ENCODE data around the gene NACAD.
A peak's percentile ranks its signal among the peaks of the same experiment; 100 is the strongest.

The NACAD gene, protein sequence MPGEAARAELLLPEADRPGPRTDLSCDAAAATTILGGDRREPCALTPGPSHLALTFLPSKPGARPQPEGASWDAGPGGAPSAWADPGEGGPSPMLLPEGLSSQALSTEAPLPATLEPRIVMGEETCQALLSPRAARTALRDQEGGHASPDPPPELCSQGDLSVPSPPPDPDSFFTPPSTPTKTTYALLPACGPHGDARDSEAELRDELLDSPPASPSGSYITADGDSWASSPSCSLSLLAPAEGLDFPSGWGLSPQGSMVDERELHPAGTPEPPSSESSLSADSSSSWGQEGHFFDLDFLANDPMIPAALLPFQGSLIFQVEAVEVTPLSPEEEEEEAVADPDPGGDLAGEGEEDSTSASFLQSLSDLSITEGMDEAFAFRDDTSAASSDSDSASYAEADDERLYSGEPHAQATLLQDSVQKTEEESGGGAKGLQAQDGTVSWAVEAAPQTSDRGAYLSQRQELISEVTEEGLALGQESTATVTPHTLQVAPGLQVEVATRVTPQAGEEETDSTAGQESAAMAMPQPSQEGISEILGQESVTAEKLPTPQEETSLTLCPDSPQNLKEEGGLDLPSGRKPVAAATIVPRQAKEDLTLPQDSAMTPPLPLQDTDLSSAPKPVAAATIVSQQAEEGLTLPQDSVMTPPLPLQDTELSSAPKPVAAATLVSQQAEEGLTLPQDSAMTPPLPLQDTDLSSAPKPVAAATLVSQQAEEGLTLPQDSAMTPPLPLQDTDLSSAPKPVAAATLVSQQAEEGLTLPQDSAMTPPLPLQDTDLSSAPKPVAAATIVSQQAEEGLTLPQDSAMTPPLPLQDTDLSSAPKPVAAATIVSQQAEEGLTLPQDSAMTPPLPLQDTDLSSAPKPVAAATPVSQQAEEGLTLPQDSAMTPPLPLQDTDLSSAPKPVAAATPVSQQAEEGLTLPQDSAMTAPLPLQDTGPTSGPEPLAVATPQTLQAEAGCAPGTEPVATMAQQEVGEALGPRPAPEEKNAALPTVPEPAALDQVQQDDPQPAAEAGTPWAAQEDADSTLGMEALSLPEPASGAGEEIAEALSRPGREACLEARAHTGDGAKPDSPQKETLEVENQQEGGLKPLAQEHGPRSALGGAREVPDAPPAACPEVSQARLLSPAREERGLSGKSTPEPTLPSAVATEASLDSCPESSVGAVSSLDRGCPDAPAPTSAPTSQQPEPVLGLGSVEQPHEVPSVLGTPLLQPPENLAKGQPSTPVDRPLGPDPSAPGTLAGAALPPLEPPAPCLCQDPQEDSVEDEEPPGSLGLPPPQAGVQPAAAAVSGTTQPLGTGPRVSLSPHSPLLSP (N-terminal part only)

GRCh38 chr7:45088821-45089340 lies at the start of gene NACAD:
Gene NACAD (minus strand): TSS chr7:45088969. CDS start chr7:45088894, 75 bp downstream.
- DNase-seq (ENCODE audit: low spot score), result no peak

DNA sequence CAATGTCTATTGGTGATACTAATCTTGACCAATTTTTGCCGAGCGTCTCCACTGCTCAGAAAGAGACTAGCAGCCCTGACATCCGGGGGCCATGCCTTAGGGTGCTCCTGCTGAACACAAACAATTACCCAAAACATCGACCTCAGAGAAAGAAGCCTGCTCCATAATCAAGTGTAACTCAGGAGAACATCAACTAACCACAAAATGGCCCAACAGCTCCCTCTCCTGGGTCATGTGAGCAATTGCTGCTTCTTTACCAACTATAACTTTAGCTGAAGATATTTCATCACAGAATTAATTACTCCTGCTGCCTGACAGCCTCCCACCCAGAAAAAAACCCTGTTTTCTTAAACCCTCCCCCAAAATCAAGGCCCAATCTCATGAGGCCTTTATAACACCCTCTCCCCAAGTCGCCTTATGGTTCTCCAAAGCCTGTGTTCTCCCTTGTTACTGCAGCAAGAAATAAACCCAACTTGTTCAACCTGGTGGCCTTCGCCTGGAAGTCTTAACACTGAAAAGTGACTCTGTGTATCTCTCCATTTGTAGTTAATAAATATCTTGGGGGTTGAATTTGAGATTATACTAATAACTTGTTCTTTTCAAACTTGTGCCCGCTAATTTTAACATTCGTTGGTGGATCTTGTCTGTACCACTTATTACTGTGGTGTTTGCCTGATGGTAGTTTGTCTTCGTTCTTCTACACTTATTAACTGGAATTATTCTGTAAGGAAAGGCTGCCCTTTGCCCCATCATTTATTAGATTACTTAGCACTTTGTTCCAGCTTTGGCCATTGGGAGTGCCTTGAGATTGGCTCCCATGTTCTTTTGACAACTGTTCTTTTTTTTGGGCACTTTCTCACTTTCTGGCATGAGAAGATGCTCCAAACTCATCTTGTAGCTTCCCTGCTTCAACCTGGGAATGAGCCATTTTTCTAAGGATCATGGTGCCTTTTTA lies 47.6 kb upstream of the NACAD start:
- peak; percentile 96 for DNase-seq (ENCODE audit: low spot score)

DNA sequence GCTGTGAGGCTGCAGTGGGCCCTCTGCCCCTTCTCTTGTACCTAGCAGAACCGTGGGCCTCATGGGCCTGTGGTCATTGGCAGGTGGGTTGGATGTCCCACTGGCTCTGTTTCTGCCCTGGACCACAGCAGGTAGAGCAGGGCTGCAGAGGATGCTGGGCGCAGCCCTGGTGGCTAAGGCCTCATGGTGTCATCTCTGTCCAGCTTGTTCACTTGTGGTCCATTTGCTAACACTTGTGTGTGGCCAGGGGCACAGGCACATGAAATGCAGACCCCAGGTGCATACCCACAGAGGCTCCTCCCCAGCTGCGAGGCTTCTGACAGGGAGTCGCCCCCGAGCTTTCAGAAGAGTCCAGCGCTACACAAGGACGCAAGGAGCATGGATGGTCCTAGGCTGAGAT lies 45.1 kb upstream of the NACAD start:
- no peak for DNase-seq (ENCODE audit: low spot score)

DNA sequence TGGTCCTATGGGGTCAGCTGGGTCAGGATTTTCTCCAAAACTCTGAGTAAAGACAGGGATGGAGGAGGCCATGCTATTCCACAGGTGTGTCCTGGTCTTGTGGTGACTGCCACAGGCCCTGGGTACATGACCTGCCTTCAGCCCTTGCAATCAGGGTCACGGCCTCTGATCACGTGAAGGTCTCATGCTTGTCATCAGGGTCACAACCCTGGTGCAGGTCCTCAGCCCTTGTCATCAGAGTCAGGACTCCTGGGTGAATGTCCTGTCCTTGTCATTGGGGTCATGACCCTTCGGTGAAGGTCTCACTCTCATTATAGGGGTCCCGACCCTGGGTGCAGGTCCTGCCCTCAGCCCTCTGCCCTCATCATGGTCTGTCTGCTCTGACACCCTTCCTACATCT lies 44.6 kb upstream of the NACAD start:
- no peak for DNase-seq (ENCODE audit: low spot score)

GRCh38 chr7:45132708-45133320 lies 44.0 kb upstream of the NACAD start:
- no peak for DNase-seq (ENCODE audit: low spot score)

DNA sequence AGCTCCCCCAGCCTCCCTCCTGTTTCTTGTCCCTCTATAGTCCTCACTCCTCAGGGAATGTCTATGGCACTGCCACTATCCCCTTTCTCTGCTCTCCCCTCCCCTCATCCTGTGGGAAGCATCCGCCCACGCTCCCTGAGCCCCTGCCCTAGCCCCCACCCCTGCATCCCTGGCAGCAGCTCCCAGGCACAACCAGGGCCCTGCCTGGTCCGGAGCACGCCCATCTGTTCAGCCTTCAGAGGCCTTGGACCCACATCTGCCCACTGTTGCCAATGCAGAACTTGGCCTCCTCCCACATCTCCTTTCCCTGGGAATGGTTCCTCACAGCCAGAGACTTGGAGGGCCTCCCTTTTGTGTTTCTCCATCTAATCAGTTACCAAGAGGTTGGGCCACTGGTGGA lies 43.1 kb upstream of the NACAD start:
- no peak for DNase-seq (ENCODE audit: low spot score)

- DNase-seq (ENCODE audit: low spot score), result no peak
Measured at GRCh38 chr7:45130910-45131309, 42.1 kb upstream of the NACAD start.

GRCh38 chr7:45129906-45130305 lies 41.1 kb upstream of the NACAD start:
- no peak for DNase-seq (ENCODE audit: low spot score)

GRCh38 chr7:45129181-45129800 lies 40.5 kb upstream of the NACAD start:
- DNase-seq (ENCODE audit: low spot score), result no peak

DNA sequence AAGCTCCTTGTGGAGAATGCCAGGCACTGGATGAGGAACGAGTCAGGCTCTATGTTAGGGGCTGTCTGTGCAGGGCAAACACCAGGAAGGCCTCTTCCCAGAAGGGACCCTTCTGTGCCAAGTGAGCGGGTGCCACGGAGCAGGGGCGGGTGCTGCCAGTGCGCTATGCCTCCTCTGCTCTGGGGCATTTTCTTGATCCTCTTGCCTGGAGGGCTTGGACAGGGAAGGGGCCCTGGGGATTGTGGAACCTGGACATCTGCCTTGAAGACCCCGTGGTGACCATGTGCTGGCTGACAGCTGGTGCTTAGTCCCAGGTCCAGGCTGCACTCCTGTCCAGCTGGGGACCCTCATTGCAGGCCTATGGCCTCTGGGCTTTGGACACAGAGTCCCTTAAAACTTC lies 38.2 kb upstream of the NACAD start:
- no peak for DNase-seq (ENCODE audit: low spot score)

DNA sequence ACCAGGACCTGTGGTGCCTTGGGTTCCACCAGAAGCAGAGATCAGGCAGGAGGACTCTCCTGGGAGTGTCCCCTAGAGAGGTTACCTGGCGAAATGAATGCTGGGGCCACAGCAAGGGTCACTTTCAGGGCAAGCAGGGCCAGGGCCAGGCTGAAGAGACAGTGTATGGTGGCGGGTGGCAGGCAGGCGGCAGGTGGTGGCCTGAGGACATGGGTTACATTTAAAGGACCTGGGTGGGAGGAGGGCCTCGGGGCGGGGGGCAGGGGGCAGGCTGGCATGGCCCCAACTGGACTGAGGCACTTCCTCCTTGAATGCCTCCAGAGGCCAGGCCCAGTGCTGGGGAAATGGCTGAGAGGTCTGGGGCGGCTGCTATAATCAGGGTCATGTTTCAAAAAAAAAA lies 37.4 kb upstream of the NACAD start:
- DNase-seq (ENCODE audit: low spot score), result no peak

- no peak for DNase-seq (ENCODE audit: low spot score)
Measured at GRCh38 chr7:45125193-45125904, 36.6 kb upstream of the NACAD start.

DNA sequence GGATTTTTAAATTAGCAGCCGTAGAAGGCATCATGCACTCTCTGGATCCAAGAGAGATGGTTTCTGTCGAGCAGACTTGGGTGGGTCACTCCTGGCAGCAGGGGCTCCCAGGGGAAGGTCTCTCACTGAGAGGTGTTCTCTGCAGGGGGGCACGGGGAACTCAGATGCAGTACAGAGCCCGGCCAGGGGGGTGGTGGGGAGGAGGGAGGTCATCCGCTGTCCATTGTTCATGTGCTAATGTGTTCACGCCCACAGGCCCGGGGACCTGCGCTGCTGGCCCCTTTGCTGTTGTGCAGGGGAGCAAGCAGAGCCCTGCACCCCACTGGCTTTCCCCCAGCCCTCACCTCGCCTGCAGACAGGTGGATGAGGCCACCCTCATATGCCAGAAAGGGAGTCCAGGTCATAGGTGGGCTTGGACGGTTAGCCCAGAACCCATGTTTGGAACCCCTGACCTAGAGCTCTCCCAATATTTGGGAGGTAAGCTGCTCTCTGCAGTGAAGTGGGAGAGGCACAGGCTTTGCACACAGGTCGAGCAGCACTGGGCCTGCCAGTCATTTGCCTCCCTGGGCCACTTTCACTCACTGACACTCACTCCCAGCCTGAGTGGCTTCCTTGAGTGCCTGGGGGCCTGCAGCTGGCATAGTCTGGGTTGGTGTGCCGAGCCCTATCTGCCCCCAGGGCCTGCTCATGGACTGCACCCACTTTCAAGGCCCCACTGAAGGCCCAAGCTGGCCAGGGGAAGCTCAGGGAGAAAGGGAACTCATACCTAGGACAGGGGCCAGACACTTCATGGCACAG lies 35.3 kb upstream of the NACAD start:
- no peak for DNase-seq (ENCODE audit: low spot score)

- DNase-seq (ENCODE audit: low spot score), result no peak
Measured at GRCh38 chr7:45122975-45123860, 34.4 kb upstream of the NACAD start.

GRCh38 chr7:45119550-45119949 lies 30.8 kb upstream of the NACAD start:
- DNase-seq (ENCODE audit: low spot score), result no peak

GRCh38 chr7:45118889-45119331 lies 30.1 kb upstream of the NACAD start:
- no peak for DNase-seq (ENCODE audit: low spot score)

DNA sequence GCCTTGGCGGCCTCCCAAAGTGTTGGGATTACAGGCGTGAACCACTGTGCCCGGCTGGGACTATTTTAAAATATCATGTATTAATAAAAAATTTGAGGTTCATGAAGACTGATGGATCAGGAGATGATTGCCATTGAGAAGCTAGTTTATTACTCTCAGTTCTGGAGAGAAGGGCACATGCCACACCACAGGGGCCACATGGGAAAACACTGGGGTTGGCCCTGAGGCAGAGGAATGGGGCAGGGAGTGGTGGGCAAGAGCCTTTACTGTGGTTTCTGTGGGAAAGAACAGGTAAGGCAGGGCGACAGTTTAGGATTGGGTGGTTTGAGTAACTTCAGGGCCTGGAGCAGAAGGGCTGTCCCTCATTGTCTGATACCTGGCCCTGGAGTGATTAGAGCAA lies 29.5 kb upstream of the NACAD start:
- no peak for DNase-seq (ENCODE audit: low spot score)
